Glutamatergic neuron (in vitro differentiated cells): Measurements from ENCODE around the gene KLHL35. TPM values are rescaled to one million over a fixed set of nuclear protein-coding genes. Genes with fewer than 3 reads are reported as not detected.

Experiments
- DNase-seq: peaks from one replicate; pipeline ENCODE4 v3.0.0; 2022
- H3K27ac Mint-ChIP-seq: one replicate; pipeline ENCODE4 v1.8.0; 2020; ENCODE audit warnings: mild to moderate bottlenecking, mixed read lengths, inconsistent platforms; ENCODE audit not compliant: unreplicated experiment
- H3K27me3 Mint-ChIP-seq: one replicate; pipeline ENCODE4 v1.8.0; 2020; ENCODE audit warnings: mild to moderate bottlenecking, moderate library complexity, mixed read lengths, inconsistent platforms; ENCODE audit not compliant: unreplicated experiment
- H3K36me3 Mint-ChIP-seq: one replicate; pipeline ENCODE4 v1.8.0; 2020; ENCODE audit warnings: mild to moderate bottlenecking, mixed read lengths, inconsistent platforms; ENCODE audit not compliant: unreplicated experiment
- H3K4me1 Mint-ChIP-seq: one replicate; pipeline ENCODE4 v1.8.0; 2020; ENCODE audit warnings: mild to moderate bottlenecking, low read depth, mixed read lengths, inconsistent platforms; ENCODE audit not compliant: unreplicated experiment
- H3K4me3 Mint-ChIP-seq: one replicate; pipeline ENCODE4 v1.8.0; 2020; ENCODE audit warnings: mild to moderate bottlenecking, mixed read lengths, inconsistent platforms; ENCODE audit not compliant: unreplicated experiment
- H3K9me3 Mint-ChIP-seq: one replicate; pipeline ENCODE4 v1.8.0; 2020; ENCODE audit warnings: mild to moderate bottlenecking, moderate library complexity, mixed read lengths, inconsistent platforms; ENCODE audit not compliant: unreplicated experiment
- total RNA-seq: library from RNA; stranded (reverse); fragmentation: NEBNext Ultra II Directional; extraction: Animal tissue kit (Norgen Biotek cat#: 25700); gene quantifications from one replicate; pipeline ENCODE4 v1.2.1, GENCODE V29; 2021; ENCODE audit not compliant: unreplicated experiment
- TF ChIP-seq, protein P1 (sequence below): fragments of 200-600 bp; sonication (generic); IDR thresholded peaks from one replicate; pipeline ENCODE4 v1.5.0; 2021; ENCODE audit not compliant: partially characterized antibody, unreplicated experiment

Gene KLHL35
- total RNA-seq, 1 donor from 2014 or later: 41.4 TPM

DNA sequence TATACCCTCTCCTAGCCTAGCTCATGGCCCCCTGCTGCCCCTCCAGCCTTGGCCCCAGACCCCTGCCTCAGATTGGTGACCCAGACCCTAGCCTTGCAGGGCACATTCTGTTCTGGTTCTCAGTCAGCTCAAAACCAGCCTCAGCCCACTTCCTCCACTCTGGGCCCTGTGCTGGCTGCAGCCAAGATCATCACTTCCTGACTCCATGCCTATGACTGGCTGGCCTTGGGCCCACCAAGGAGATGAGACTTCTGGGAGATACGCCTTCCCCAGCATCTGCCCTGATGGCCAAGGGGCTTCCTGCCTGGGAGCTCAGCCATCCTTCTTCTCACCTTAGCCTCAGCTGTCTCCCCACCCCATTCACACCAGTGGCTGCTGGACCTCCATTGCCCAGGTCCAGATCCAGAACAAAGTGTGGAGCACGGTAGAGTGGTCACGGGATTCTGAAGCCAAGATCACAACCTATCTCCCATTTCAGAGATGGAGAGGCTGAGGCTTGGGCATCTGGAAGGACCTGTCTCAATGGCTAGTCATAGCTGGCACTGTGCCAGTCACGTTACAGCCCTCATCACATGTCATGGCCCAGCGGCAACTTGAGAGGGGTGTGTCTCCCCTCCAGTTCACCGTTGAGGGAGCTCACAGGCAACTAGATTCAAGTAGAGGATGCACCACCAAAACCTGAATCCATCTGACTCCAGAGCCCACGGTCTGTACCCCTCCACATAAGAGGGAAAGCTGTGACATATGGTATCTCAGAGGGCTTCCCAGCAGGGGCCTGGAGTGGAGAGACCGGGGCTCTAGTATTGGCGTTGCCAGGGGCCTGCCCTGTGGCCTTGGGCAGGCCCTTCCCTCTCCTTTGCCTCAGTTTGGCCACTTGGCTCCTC, 43.0 kb upstream of the KLHL35 start:
- Mint-ChIP-seq H3K36me3 (peaks cover 4% of the 10 kb centered on the region), H3K9me3 (peaks cover 14% of the 10 kb centered on the region), H3K4me1 (peaks cover 16% of the 10 kb centered on the region), H3K4me3 (no peak overlapping the region), H3K27me3 (peaks cover 22% of the 10 kb centered on the region), H3K27ac (no peak overlapping the region)
- TF ChIP-seq, protein P1, sequence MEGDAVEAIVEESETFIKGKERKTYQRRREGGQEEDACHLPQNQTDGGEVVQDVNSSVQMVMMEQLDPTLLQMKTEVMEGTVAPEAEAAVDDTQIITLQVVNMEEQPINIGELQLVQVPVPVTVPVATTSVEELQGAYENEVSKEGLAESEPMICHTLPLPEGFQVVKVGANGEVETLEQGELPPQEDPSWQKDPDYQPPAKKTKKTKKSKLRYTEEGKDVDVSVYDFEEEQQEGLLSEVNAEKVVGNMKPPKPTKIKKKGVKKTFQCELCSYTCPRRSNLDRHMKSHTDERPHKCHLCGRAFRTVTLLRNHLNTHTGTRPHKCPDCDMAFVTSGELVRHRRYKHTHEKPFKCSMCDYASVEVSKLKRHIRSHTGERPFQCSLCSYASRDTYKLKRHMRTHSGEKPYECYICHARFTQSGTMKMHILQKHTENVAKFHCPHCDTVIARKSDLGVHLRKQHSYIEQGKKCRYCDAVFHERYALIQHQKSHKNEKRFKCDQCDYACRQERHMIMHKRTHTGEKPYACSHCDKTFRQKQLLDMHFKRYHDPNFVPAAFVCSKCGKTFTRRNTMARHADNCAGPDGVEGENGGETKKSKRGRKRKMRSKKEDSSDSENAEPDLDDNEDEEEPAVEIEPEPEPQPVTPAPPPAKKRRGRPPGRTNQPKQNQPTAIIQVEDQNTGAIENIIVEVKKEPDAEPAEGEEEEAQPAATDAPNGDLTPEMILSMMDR: no peak
- no peak for DNase-seq

DNA sequence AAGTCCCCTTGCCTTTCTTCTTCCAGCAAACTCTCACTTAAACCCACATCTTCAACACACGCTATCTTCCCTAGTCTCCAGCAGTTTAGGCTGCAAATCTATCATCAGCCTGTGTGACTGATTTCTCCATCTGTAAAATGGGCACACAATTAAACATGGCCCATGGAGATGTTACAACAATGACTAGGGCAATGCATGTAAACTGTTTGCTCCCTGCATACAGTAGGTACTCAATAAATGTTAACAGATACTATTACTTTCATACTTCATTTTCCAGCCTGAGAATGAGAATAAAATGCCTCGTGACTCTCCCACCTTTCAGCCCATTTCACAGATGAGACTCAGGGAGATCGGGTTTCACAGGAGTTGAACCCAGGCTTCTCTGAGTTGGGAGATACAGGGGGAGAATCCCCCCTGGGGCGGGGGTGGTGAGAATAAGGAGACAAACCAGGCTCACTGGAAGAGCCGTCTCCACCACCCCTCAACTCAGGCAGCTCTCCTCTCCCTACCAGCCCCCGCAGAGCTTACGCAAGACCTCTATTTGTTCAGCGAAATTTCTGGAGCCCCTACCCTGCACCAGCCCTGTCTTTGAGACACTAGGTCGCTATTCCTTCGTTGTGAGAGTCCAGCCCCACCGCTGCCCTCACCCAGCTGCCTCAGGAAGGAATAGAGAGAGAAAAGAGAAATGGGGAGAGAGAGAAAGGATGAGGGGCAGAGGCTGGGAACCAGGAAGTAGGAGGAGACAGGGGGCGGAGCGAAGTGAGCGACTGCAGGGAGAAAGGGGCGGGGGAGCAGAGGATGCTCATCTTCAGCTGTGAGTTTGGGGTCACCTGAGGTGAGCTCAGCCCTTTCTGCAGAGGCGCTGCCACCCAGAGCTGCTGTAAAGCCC, 42.1 kb upstream of the KLHL35 start:
- Mint-ChIP-seq H3K27me3 (peaks cover 18% of the 10 kb centered on the region), H3K4me3 (no peak overlapping the region), H3K9me3 (peaks cover 10% of the 10 kb centered on the region), H3K36me3 (peaks cover 4% of the 10 kb centered on the region), H3K4me1 (peaks cover 12% of the 10 kb centered on the region), H3K27ac (no peak overlapping the region)
- DNase-seq: peak; percentile 50
- TF ChIP-seq, protein P1: no peak

DNA sequence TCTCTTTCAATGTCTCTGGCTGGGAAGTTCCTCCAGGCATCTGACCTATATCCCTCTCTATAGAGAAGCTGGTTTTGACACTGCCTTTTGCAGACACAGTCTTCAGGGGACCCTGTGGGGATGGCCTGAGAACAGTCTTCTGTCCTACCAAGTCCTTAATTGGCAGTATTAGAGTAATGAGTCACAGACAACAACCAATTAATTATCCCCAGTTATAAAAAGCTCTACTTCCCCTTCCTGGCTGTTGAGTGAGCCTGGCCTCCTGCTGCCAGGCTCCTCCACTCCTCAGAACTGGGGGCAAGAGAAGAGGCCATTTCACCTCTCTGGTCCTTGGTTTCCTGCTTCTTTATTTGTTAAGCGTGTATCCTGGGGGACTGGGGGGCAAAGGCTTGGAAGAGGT, 41.2 kb upstream of the KLHL35 start:
- peaks cover 10% of the 10 kb centered on the region for H3K9me3 Mint-ChIP-seq
- H3K4me1 Mint-ChIP-seq: peaks cover 12% of the 10 kb centered on the region
- peaks cover 4% of the 10 kb centered on the region for H3K36me3 Mint-ChIP-seq
- TF ChIP-seq, protein P1: no peak
- H3K4me3 Mint-ChIP-seq: no peak overlapping the region
- no peak overlapping the region for H3K27ac Mint-ChIP-seq
- DNase-seq: no peak
- H3K27me3 Mint-ChIP-seq: peaks cover 18% of the 10 kb centered on the region

DNA sequence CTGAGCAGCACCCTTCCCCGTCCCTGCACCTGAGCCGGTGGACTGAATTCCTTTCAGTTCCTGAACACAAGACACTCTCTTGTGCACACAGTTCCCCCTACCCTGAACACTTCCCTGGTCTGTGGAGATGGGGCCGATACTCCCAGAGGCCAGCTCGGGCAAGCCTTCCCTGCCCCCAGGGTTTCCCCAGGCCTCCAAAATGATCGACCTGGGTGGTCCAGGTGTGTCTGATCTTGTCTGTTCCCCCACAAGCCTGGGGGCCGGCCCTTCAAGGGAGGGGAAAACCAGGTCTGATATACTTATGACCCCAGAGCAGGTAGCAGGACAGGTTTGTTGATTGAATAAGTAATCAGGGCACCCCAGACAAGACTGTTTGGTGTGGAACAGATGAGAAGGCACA, 40.7 kb upstream of the KLHL35 start:
- peaks cover 18% of the 10 kb centered on the region for H3K27me3 Mint-ChIP-seq
- H3K4me1 Mint-ChIP-seq: peaks cover 15% of the 10 kb centered on the region
- TF ChIP-seq, protein P1: no peak
- no peak overlapping the region for H3K27ac Mint-ChIP-seq
- no peak for DNase-seq
- H3K36me3 Mint-ChIP-seq: peaks cover 4% of the 10 kb centered on the region
- peaks cover 10% of the 10 kb centered on the region for H3K9me3 Mint-ChIP-seq
- H3K4me3 Mint-ChIP-seq: no peak overlapping the region
